HG02610 (cell line): Measurements from ENCODE around the gene MPV17.
"Not testable (repeated sequence)": the region's sequence is repeated elsewhere in the genome, so short reads cannot be mapped to it uniquely, and the experiment has no call there.

ENCODE experiments used
- ATAC-seq: cut with Tn5 transposase; IDR thresholded peaks from one replicate; pipeline ENCODE4 v1.9.1; 2021; ENCODE audit warnings: mild to moderate bottlenecking, moderate library complexity; ENCODE audit not compliant: unreplicated experiment

The MPV17 gene

DNA sequence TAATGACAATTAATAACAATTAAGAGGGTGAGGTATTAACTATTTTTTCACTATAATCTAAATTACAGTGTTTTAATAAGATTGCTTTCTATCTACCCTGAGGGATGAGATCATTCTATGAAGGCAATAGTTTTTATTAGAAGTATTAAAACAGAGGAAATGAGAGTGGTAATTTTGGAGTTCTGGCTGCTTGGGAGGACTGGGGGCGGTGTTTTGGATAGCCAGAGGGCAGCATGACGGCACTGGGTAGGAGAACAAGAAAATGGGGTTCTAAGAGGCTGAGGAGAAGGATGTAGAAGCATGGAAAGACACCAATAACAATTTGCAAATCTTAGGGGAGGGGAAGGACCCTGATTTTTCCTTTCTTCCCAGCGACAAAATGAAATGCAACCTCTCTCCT, 52.8 kb downstream of the MPV17 start:
- no peak for ATAC-seq

DNA sequence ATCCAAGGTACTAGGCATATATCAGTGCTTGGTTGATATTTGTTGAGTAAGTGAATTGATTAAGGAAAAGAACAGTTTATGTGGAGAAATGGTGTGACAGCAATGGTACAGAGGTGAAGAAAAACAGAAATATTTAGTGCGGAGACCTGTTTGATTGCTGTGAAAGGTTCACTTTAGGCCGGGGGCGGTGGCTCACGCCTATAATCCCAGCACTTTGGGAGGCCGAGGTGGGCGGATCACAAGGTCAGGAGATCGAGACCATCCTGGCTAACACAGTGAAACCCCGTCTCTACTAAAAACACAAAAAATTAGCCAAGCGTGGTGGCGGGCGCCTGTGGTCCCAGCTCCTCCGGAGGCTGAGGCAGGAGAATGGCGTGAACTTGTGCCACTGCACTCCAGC, 54.6 kb downstream of the MPV17 start:
- not testable (repeated sequence) for ATAC-seq

DNA sequence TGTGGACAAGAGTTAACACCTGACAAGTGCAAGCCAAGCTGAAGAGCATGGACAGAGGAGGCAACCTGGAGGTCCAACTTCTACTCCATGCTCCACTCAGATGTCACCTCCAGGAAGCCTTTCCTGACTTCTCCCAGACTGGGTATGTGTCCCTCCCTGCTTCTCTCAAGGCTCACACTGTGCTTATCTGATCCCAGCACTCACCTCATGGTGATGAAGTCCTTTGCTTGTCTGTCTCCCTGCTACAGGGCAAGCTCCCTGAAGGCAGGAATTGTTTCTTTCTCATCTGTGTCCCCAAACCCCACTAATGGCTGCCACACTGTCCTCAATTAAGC, 57.4 kb downstream of the MPV17 start:
- ATAC-seq: no peak

DNA sequence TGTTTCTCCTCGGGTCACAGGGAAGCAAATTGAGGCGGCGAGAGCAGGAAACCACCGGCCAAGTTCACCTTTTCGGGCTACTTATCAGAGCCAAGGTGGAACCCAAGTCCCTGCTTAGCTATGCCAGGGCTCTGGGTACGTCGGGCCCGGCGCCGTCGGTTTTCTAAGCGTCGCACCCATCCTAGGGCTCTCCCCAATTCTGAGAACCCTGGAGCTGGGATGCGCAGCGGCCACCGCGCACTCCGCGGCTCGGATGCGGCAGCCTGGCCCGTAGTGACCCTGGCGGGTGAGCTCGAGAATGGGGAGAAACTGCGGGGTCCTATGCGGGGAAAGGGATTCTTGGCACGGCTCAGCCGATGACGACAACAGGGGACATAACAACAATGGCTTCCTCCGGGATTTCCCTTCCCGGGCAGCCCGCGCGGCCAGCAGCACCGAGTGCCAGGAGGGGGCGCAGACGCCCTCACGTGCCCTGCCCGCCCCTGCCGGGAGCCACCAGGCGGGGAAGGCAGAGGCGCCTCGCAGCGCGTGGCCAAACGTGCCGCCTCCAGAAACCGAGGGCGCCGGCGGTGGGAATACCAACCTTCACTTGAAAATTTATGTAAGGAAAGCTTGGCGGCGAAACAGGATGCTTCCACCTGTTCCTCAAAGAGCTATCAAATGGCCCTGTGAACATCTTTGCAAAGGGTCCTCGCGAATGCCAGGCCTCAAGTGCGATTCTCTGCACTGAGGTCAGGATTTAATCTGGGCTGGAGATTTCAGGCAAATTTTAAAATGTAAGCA, 58.0 kb downstream of the MPV17 start:
- peak; percentile 42 for ATAC-seq

DNA sequence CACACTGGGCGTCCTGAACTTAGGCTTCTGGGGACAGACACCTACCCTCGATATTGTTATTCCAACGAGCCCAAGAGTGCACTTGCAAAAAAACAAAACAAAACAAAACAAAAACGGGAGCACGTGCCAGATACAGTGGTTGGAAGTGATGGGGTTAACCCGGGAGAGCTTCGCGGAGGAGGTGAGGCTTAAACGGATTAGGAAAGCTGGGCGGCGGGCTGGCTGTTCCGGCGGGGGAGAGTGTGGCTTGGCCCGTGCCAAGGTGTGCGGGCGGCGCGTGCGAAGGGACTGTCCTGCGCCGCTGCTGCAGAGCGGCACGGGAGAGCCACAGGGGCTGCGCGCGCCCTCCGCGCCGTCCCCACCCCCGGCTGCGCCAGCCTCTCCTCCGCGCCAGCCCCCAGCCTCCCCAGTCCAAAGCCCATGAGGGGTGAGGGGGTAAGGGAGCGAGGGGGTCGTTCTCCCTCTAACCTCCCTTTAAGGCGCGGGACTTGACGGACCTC, 58.6 kb downstream of the MPV17 start:
- ATAC-seq: no peak

DNA sequence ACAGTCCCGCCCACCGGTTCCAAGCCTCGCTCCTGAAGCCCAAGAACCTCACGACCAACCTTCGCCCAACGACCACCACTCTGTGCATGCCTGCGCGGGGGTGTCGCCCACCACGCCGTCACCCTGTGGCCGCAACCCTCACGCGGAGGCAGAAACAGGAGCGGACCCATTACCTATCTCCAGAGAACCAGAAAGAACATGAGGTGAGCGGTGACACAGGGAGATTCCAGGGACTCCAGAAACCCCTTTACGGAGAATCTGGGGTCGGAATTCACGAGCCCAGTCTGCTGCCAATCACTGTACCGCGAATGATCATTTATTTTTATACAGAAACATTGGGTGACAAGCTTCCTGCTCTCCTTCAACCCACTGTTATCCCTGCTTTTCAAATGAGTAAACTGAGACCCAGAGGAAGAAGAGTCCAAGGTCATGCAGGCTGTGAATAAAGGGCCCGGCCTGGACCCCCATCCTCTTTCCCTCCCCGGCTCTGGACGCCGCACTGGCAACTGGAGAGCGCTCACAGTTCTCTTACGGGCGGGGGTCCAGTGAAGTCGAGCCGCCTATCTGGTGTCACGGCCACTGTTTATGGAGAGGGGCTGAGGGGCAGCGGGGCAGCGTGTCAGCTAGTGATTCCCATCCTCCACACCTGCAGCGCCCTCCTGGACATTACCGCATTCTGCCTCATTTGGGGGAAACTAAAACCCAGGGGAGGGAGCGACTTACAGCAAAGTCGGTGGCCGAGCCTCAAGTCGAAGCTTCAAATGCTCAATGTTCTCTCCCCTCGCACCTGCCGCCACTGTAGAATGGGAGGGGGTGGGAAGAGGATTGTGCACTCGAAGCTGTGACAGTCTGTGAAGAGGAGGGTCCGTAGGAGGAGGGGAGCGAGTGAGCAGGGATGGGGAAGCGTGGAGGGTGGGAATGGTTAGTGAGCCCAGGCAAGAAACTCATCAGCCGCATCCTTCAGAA, 59.3 kb downstream of the MPV17 start:
- ATAC-seq: no peak

DNA sequence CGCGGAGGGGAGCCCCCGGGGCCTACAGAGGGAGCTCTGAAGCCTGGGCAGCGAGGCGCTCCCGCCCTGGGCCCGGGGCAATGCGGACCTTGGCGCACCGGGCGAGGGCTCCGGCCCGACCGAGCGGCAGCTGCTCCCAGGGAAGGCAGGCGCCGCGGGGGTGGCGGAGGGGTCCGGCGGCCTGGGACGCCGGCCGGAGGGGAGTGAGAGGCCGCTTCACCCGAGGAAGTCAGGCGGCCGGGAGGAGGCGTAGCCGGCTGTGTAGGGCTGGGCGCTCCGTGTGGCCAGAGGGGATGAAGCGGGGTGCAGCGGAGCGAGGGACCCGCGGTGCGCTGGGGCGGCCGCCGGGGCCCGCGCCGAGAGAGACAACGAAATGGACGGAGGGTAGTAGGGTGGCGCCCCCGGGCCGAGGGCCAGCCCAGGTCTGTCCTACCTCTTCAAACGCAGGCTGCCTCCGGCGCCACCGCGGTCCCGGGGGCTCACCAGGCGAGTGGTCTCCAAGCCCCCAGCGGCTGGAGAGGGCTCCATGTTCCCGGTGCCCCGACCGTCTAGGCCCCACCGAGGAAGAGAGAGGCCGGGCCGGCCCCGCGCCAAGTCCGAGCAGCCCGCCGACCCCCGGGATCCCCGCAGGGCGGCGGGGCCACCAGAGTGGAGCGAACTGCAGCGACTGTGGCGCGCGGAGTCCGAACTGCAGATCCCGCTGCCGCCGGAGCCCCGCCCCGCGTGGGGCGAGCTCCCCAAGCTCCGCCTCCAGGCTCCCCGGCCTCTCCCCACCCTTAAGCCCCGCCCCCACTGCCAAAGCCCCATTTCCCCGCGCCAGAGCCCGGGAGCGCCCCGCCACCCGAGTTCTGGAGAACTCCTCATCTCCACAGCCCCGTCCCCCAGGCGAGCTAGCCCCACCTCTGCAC, 60.3 kb downstream of the MPV17 start, which contains the start of gene SLC30A3:
TSS of gene SLC30A3 (minus strand) at position 669 of the 908 bp plus-strand sequence. CDS start at position 528, 141 bp downstream.
- no peak for ATAC-seq

DNA sequence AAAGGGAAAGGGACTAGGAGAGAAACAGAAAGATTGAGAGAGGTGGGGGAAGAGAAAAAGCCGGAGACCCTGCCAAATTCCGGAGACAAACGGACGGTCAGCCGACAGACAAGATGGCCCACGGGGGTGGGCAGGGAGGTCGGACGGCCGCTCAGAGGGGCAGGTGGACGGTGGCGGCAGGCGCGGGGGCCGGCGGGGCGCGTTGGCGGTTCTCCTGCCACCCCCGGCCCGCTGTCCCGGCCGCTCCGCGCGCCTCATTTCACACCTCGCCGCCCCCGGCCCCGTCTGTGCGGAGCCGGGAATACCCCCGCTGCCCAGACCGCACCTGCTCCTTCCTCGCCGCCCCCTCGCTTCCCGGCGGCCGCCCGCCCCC, 61.0 kb downstream of the MPV17 start:
- ATAC-seq: no peak

DNA sequence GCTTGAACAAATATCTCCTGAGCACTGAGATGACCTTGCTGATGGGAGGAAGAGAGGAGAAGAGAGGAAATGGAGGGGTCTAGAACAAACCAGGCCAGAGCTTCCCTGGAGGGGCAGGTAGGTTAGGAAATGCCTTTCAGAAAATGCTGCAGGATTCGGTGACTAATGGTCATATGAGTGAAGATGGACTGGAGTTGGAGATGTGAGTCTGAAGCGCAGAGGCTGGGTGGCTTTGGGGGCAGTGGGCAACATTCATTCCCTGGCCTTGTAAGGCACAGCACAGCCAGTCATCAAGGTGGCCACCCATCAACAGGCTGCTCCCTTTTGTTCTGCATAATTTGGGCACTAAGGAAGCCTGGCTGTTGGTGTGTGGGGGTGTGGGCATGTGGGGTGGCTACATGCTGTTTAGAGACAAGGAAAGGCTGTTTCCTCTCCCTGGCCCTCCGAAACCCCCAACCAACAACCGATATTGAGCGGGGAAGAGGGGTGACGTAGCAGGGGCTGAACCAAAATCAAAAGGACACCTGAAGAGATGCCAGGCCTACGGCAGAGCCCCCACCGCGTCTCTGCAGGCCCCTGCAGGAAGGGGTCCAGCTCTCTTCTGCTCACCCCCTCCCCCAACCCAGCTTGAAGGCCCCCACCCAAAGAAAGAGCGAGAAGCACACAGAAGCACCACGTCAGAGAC, 61.5 kb downstream of the MPV17 start:
- ATAC-seq: no peak
